NCI-H2196 (cell line): ENCODE results near the gene HS3ST2.
A peak's percentile ranks its signal among the peaks of the same experiment; 100 is the strongest.
"Not testable (repeated sequence)": the region's sequence is repeated elsewhere in the genome, so short reads cannot be mapped to it uniquely, and the experiment has no call there.

Experiments used
- DNase-seq: peaks from one replicate; lab custom pipeline; 2025; ENCODE audit not compliant: unreplicated experiment; lab: John Stamatoyannopoulos, UW

HS3ST2 gene

DNA sequence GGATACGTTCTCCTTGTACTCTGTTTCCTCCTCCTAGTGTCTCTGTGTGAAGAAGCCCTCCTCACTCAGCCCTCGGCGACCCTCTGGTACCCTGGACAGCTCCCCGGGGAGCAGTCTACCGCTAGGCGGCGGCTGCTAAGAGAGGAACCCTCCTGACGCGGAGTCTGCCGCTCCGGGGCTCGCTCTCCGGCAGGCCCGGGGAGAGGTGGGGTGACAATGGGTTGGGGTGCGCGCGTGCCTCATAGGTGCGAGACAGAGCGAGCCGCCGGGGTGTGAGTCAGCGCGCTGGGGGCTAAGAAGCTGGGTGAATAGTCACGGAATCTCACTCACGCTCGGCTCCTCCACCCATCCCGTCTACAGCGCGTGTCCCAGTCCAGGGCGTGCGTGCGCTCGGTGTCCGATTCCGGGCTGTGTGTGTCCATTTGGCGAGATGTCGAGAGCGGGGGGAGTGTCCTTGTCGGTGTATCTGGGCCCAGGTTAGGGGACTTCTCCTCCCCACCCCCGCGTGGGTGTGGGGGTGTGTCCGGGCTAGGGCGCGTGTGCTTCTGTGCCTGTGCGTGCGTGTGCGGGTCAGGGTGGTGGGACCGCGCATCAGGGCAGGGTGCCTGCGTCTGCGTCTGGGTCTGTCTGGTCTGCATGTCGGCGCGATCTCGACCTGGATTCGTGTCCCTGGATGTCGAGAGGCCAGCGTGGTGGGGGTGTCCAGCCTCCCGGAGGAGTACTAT lies 577 bp upstream of the HS3ST2 start:
- DNase-seq, result peak; percentile 5

DNA sequence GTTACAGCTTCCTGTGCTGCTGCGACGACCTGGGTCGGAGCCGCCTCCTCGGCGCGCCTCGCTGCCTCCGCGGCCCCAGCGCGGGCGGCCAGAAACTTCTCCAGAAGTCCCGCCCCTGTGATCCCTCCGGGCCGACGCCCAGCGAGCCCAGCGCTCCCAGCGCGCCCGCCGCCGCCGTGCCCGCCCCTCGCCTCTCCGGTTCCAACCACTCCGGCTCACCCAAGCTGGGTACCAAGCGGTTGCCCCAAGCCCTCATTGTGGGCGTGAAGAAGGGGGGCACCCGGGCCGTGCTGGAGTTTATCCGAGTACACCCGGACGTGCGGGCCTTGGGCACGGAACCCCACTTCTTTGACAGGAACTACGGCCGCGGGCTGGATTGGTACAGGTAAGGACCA lies 746 bp downstream of the HS3ST2 start:
- peak; percentile 13 for DNase-seq

DNA sequence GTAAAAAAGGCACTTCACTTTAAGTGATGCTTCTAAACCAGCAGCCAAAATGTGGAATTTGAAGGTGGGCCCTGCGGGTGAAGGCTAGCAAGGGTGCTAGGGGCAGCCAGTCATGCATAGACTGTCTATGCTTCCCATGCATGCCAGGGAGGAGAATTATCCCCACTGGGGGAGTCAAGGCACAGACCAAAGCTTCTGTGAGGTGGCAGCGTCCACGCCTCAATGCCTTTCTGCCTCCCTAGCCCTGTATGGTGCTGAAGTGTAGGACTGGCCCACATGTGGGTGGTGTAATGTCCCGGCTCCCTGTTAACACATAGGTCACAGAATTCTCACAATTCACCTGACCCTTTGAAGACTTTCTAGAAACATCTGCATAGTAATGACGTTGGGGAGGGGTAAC lies 1.9 kb downstream of the HS3ST2 start:
- no peak for DNase-seq

DNA sequence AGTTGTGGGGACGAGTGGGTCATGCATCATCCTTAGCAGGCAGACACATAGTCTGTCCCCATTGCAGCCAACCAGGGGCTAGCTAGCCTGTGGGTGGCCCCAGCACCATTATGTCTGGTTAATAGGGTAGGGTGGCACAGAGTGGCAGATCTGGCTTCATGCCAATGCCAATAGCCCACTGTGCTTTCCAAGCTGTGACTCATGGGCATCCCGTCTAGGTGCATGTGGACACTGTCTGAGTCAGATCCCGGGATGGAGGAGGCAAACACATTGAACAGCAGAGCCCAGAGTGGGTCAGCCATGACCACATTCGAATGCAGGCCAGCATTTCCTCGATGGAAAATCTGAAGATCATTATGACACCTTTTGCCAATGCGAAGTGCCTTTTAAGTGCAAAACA lies 2.5 kb downstream of the HS3ST2 start:
- DNase-seq, result no peak

DNA sequence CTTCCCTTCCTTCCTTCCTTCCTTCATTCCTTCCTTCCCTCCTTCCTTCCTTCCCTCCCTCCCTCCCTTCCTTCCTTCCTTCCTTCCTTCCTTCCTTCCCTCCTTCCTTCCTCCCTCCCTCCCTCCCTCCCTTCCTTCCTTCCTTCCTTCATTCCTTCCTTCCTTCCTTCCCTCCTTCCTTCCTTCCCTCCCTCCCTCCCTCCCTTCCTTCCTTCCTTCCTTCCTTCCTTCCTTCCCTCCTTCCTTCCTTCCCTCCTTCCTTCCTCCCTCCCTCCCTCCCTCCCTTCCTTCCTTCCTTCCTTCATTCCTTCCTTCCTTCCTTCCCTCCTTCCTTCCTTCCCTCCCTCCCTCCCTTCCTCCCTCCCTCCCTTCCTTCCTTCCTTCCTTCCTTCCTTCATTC lies 4.8 kb downstream of the HS3ST2 start:
- not testable (repeated sequence) for DNase-seq

DNA sequence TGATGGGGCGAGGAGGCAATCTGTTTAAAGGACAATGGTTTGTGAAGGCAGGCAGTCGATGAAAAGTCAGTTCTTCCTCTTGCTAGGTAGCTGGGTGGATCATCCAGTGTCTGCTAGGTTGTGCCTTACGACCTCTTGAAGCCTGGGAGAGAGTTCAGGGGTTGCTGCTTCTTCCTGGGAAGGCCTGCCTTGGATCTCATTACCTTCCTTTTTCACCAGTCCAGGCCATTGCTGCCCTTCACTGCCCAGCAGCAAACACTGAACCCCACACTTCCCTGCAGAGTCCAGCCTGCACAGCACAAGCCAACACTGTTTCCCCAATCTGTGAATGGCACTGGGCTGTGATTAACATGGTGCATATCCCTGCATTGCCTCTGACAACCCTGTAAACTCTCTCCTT lies 24.7 kb downstream of the HS3ST2 start:
- no peak for DNase-seq

DNA sequence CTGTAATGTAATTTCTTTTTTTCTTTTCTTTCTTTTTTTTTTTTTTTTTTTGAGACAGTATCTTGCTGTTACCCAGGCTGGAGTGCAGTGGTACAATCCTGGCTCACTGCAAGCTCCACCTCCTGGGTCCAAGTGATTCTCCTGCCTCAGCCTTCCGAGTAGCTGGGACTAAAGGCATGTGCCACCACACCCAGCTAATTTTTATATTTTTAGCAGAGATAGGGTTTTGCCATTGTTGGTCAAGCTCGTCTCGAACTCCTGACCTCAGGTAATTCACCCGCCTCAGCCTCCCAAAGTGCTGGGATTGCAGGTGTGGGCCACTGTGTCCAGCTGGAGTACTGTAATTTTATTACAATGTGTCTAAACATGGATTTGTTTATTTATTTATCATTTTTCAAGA lies 28.1 kb downstream of the HS3ST2 start:
- DNase-seq, result not testable (repeated sequence)

DNA sequence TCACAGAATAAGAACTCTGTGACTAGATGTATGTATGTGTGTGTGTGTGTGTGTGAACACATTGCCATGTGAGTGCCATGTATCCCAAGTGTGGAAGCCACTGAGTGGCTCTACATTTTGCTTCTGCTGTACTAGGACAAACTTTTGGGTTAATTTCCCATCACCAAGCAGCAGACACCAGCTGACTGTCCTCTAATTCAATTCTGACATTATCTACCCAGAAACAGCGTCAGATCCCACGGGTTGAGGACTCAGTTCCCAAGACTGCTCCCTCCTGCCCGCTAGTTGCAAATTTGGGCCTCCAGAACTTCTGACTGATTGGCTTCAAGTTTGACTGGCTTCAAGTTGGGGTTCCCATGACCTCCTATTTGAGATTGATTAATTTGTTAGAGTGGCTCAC lies 29.2 kb downstream of the HS3ST2 start:
- no peak for DNase-seq

DNA sequence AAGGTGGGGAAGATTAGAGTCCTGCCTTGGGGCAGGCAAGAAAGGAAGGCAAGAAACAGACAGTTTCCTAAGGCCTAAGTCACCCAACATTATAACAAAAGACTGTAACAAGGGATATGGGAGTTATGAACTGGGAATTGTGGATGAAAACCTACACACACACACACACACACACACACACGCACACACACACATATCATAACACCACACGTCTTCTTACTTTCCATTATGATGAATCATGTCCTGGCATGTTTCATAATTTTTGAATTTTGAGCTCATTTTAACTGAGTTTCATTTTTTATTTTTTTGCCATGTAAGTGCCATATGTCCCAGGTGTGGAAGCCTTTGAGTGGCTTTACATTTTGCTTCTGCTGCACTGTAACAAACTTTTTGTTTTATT lies 29.9 kb downstream of the HS3ST2 start:
- DNase-seq, result no peak

DNA sequence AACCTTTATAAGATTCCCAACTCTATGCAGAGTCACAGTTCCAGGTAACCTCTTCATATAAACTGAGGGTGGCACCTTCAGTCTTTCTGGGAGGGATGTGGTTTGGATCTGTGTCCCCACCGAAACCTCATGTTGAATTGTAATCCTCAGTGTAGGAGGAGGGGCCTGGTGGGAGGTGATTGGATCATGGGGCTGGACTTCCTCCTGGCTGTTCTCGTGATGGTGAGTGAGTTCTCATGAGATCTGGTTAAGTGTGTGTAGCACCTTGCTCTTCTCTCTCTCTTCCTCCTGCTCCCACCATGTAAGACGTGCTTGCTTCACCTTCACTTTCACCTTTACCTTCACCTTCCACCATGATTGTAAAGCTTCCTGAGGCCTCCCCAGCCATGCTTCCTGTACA lies 30.5 kb downstream of the HS3ST2 start:
- DNase-seq, result no peak

DNA sequence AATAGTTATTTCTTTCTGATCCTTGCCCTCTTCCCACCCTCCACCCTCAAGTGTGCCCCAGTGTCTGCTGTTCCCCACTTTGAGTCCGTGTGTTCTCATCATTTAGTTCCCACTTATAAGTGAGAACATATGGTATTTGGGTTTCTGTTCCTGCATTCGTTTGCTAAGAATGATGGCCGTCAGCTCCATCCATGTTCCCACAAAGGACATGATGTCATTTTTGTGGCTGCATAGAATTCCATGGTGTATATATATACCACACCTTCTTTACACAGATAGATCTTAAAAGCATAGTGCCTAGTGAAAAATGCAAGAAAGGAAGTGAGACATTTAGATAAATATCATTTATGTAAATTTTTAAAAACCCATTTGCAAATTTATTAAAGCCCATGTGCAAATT lies 33.1 kb downstream of the HS3ST2 start:
- DNase-seq, result no peak

DNA sequence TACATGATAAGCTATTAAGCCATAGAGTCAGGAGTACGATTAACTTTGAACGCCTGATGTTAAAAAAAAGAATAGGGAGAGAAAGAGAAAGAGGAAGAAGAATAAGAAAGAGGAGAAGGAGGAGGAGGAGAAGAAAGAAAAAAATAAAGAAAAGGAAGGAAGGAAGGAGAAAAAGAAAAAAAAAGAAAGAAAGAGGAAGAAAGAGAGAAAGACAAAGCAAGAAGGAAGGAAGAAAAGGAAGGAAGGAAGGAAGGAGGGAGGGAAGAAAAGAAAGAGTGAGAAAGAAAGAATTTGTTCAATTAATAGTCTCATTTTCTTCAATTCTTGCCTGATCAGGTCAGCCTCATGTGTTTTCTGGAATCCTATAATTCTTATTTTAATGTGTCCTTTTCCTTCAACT lies 33.7 kb downstream of the HS3ST2 start:
- DNase-seq, result no peak

DNA sequence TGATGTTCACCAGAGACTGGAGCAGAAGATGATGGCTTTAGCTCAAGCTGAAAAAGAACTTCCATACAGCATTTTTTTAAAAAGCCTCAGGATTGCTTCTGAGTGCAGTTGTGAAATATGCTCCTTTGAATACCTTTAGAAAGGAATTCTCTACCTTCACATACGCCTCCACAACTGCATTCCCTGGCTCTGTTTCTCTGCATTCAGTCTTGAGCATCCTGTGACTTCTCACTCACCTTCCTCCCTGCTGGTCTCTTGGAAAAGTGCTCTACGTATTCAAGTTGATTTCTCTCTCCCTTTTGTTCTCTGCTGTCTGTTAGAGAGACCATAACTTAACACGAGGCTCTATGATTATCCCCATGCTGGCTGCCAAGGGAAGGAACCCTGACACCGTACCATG lies 34.5 kb downstream of the HS3ST2 start:
- DNase-seq, result no peak

DNA sequence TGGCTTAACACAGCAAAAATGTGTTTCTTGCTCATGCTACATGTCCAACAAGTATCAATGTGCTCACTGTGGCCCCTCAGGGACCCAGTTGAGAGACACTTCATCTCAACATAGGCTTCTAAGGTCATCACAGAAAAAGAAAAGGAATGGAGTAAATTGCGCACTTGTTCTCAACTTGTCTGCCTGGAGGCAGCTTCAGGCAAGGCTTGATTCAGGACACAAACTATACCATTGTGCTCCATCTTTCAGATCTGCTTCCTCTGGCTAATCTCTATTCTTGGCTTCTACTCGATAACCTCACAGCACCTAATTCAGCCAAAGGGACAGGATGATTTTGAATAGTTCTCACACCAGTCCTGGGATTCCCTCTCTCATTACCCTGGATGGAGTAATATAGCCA lies 35.6 kb downstream of the HS3ST2 start:
- DNase-seq, result no peak

DNA sequence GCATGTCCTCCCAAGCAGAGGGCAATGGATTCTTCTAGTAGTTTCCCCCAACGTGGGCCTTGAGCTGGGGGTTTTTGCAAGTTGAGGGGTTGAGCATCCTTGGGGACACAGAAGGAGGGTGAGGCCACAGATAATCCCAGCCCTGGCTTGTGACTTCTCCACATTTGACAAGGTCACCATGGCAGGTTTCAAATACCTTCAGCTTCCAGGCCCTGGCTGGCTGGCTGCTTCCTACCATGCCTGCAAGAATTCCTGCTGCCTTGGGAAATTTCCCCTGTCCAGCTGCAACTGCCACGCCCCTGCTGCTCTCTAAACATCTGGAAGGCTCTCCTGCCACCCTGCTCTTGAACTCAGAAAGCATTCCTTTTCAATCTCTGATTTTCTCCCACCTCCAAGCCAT lies 41.3 kb downstream of the HS3ST2 start:
- no peak for DNase-seq

DNA sequence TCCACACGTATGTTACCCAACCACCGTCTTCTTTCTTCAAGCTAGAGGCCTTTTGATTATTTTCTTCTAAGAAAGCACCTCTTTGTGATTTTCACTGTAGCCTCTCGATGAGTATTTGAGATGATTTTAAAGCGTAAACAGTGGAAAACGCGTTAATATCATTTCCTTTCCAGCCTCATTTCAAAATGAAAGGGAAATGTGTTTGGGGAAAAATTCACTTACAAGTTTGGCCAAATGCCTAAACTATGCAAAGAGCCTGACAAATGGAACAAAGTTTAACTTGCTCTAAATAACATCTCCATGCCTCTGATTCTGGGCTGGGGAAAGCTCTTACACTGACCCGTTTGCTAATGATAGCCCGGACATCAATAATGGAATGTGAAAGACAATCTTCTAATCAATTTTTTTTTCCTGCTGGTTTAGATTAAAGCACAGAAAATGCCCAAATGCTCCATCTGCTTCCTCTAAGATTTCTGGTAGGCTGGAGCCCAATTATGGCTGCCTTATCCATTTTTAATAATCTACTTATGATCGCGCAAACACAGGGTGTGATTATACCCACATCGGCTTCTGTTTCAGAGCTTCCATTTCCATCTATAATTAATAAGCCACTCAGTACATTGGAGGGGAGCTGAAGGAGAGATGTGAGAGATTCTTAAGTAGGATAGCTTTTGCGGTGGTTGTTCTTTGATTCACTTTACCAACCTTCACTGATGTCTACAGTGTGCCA lies 43.5 kb downstream of the HS3ST2 start:
- DNase-seq, result no peak

DNA sequence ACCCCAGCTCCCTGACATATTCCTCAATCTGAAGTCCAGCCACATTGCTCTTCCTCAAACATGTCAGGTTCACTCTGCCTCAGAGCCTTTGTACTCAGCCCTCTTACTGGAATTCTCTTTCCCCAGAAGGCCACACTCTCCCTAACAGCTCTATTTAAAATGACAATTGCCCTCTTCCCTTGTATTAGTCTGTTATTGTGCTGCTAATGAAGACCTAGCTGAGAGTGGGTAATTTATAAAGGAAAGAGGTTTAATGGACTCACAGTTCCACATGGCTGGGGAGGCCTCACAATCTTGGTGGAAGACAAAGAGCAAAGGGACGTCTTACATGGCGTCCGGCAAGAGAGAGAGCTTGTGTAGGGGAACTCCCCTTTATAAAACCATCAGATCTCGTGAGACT lies 46.0 kb downstream of the HS3ST2 start:
- DNase-seq, result no peak

DNA sequence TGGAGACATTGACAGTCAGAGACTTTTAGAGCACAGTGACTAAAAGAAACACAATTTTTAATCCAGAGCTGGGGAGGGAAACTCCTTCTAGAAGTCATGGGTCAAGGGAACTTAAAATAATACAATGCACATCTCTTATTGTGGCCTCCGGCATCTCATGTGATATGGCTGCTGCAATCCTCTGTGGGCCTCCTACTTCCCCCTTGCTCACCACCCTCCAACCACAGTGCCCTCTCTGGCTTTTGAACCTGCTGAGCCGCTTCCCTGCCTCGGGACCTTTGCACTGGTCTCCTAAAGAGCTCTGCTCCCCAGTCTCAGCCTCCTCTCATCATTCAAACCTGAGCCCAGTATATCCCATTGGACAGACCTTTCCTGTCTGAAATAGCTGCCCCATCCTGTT lies 47.6 kb downstream of the HS3ST2 start:
- DNase-seq, result no peak

DNA sequence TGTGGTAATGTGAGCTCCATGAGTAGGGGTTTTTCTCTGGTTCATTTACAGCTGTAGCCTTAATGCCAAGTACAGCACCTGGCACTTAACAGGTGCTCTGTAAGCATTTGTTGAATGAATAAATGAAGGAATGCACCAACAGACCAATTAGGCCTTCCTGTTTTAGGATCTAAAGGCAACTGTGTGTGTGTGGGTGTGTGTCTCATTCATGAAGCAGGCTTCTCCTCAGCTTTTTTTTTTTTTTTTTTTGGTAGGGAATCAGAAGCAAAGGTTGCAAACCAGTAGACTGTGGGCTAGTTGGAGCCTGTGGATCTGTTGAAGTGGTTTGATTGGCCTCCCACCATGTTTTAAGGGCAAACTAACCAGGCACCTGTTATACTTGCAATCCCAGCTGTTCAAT lies 48.1 kb downstream of the HS3ST2 start:
- no peak for DNase-seq

DNA sequence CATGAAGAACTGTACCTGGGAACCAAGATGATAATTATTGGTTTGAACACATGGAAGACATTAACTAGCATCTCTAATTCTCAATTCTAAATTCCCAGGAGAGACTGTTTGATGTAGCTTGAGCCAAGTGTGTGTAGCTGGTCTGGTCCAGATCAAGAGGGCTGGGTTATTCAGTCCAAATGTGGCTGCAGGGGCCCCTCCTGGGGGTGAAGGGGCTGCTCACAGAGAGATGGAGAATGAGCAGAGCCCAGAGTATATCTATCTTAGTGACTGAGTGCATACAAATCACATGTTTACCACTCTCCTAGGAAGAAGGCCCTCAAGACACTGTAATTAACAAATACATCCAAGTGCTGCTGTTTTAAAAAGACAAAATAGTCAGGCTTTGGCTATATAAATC lies 50.4 kb downstream of the HS3ST2 start:
- DNase-seq, result no peak

DNA sequence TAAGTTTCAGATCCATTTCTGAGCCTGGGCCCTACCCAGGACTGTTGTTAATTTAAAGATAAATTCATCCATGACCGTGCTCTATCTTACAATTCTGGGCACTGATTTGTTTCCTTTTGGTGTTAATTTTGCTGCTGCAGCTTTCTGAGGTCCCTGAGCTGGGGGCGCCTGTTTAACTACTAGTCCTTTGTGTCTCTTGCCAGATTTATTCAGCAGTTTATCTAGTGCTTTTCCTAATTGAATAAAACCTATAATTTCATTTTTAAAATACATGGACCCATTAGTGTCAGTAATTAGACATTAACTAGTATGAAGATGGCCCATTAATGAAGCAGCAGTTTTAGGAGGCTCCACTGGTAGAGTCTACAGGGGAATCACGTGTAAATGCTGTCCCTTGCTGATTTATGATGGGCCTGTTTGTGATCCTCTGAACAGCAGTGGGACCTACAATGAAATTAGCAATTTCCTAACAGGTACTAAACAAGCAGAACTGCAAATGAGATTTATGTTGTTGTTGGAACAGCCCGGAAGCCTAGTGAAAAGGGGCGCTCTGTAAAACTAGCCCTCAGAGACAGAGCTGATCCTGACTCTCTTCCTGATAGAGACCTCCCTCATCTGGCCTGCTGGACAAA lies 54.7 kb downstream of the HS3ST2 start:
- DNase-seq, result no peak

DNA sequence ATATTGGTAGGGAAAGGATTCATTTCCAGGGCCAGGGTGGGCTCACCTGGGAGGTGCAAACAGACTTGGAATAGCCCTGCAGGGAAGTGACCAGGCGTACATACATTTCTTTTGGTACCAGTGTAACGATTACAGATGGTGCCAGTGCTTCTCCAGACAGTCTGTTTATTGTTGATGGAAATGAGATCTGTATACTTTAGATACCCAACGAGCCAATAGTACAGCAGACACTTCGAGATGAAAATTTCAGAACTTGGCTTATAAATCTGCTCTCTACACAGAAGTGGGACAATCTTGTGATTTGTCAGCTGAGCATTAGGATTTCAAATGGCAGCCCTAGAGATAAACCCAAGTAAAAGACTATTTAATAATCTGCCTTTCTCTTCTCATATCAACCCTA lies 57.9 kb downstream of the HS3ST2 start:
- no peak for DNase-seq
